Central memory CD8-positive, alpha-beta T cell (primary cell): Measurements from ENCODE around the gene PYCR2.
"Not testable (repeated sequence)": the region's sequence is repeated elsewhere in the genome, so short reads cannot be mapped to it uniquely, and the experiment has no call there.

ENCODE experiments used
- ATAC-seq: fragments of 150-1000 bp; cut with Tn5 transposase; replicated peaks from 2 replicates; pipeline ENCODE4 v1.10.0; 2022; ENCODE audit warnings: mild to moderate bottlenecking, moderate FRiP score, moderate number of reproducible peaks; ENCODE audit not compliant: poor library complexity, severe bottlenecking; ENCODE audit errors: extremely low read depth
- DNase-seq, 2 donors: peaks; one replicate each; pipeline ENCODE4 v3.0.0; 2021; ENCODE audit warnings: low spot score in 2 of 2
- H3K27ac Mint-ChIP-seq: one replicate; pipeline ENCODE4 v1.8.0; 2022; ENCODE audit warnings: low read depth, mild to moderate bottlenecking, moderate library complexity, mixed read lengths
- H3K27me3 Mint-ChIP-seq: one replicate; pipeline ENCODE4 v1.8.0; 2022; ENCODE audit warnings: mixed read lengths
- H3K36me3 Mint-ChIP-seq: one replicate; pipeline ENCODE4 v1.8.0; 2022; ENCODE audit warnings: mild to moderate bottlenecking, moderate library complexity, mixed read lengths; ENCODE audit not compliant: insufficient read depth
- H3K4me1 Mint-ChIP-seq: one replicate; pipeline ENCODE4 v1.8.0; 2022; ENCODE audit warnings: mixed read lengths
- H3K4me3 Mint-ChIP-seq: one replicate; pipeline ENCODE4 v1.8.0; 2022; ENCODE audit warnings: mild to moderate bottlenecking, moderate library complexity, mixed read lengths
- H3K9me3 Mint-ChIP-seq: one replicate; pipeline ENCODE4 v1.8.0; 2022; ENCODE audit warnings: mixed read lengths

The PYCR2 gene

GRCh38 chr1:225923692-225924555, at the start of gene PYCR2:
TSS of gene PYCR2 (minus strand) at chr1:225924250. CDS start at chr1:225924110, 140 bp downstream.
- DNase-seq (peak; percentile 90 to 93), ATAC-seq (peak; percentile 100)
- H3K4me1 Mint-ChIP-seq: peaks cover 29% of the 10 kb centered on the region
- peaks cover 15% of the 10 kb centered on the region for H3K36me3 Mint-ChIP-seq
- no peaks in the 10 kb centered on the region for H3K27me3 Mint-ChIP-seq
- no peaks in the 10 kb centered on the region for H3K9me3 Mint-ChIP-seq
- peak within 1 kb of the TSS; percentile 88 for H3K27ac Mint-ChIP-seq
- peak within 1 kb of the TSS; percentile 97 for H3K4me3 Mint-ChIP-seq

GRCh38 chr1:225973158-225973557, 49.1 kb upstream of the PYCR2 start:
- Mint-ChIP-seq H3K4me3 (no peak overlapping the region), H3K27ac (no peak overlapping the region), H3K27me3 (no peaks in the 10 kb centered on the region), H3K9me3 (no peaks in the 10 kb centered on the region), H3K4me1 (no peaks in the 10 kb centered on the region), H3K36me3 (peaks cover 12% of the 10 kb centered on the region)
- ATAC-seq (no peak), DNase-seq (no peak)

GRCh38 chr1:225972344-225973152, 48.5 kb upstream of the PYCR2 start:
- no peaks in the 10 kb centered on the region for H3K9me3 Mint-ChIP-seq
- no peak overlapping the region for H3K27ac Mint-ChIP-seq
- no peaks in the 10 kb centered on the region for H3K4me1 Mint-ChIP-seq
- H3K27me3 Mint-ChIP-seq: no peaks in the 10 kb centered on the region
- ATAC-seq (no peak), DNase-seq (no peak)
- peaks cover 9% of the 10 kb centered on the region for H3K36me3 Mint-ChIP-seq
- H3K4me3 Mint-ChIP-seq: no peak overlapping the region

- H3K27me3 Mint-ChIP-seq, ATAC-seq, H3K4me1 Mint-ChIP-seq, H3K36me3 Mint-ChIP-seq, DNase-seq, H3K4me3 Mint-ChIP-seq, H3K27ac Mint-ChIP-seq, H3K9me3 Mint-ChIP-seq: not testable (repeated sequence)
These were observed 46.6 kb upstream of the PYCR2 start for GRCh38 chr1:225970592-225971157.

- not testable (repeated sequence) for H3K36me3 Mint-ChIP-seq, H3K27me3 Mint-ChIP-seq, H3K4me3 Mint-ChIP-seq, ATAC-seq, DNase-seq, H3K9me3 Mint-ChIP-seq, H3K4me1 Mint-ChIP-seq, H3K27ac Mint-ChIP-seq
These were observed 45.7 kb upstream of the PYCR2 start for GRCh38 chr1:225969751-225970150.

- Mint-ChIP-seq H3K4me1 (peaks cover 5% of the 10 kb centered on the region), H3K4me3 (no peak overlapping the region), H3K36me3 (peaks cover 1% of the 10 kb centered on the region), H3K9me3 (no peaks in the 10 kb centered on the region), H3K27me3 (no peaks in the 10 kb centered on the region), H3K27ac (no peak overlapping the region)
- ATAC-seq (no peak), DNase-seq (no peak)
These were observed 41.2 kb upstream of the PYCR2 start for GRCh38 chr1:225965231-225965630.

GRCh38 chr1:225963735-225964530, 39.9 kb upstream of the PYCR2 start:
- peaks cover 5% of the 10 kb centered on the region for H3K4me1 Mint-ChIP-seq
- H3K27ac Mint-ChIP-seq: no peak overlapping the region
- no peak for DNase-seq
- H3K27me3 Mint-ChIP-seq: no peaks in the 10 kb centered on the region
- no peak for ATAC-seq
- H3K36me3 Mint-ChIP-seq: no peaks in the 10 kb centered on the region
- H3K9me3 Mint-ChIP-seq: no peaks in the 10 kb centered on the region
- H3K4me3 Mint-ChIP-seq: no peak overlapping the region

GRCh38 chr1:225962440-225962975, 38.5 kb upstream of the PYCR2 start:
- peaks cover 5% of the 10 kb centered on the region for H3K4me1 Mint-ChIP-seq
- DNase-seq (peak; percentile 22 to 55), ATAC-seq (no peak)
- no peak overlapping the region for H3K27ac Mint-ChIP-seq
- no peak overlapping the region for H3K4me3 Mint-ChIP-seq
- H3K36me3 Mint-ChIP-seq: no peaks in the 10 kb centered on the region
- no peaks in the 10 kb centered on the region for H3K9me3 Mint-ChIP-seq
- H3K27me3 Mint-ChIP-seq: no peaks in the 10 kb centered on the region

GRCh38 chr1:225961659-225962439, 37.8 kb upstream of the PYCR2 start:
- H3K27ac Mint-ChIP-seq: no peak overlapping the region
- no peaks in the 10 kb centered on the region for H3K9me3 Mint-ChIP-seq
- H3K27me3 Mint-ChIP-seq: no peaks in the 10 kb centered on the region
- no peak for DNase-seq
- no peak for ATAC-seq
- H3K4me1 Mint-ChIP-seq: peaks cover 5% of the 10 kb centered on the region
- no peaks in the 10 kb centered on the region for H3K36me3 Mint-ChIP-seq
- no peak overlapping the region for H3K4me3 Mint-ChIP-seq

- Mint-ChIP-seq H3K36me3 (no peaks in the 10 kb centered on the region), H3K4me3 (no peak overlapping the region), H3K9me3 (no peaks in the 10 kb centered on the region), H3K4me1 (peaks cover 5% of the 10 kb centered on the region), H3K27me3 (peaks cover 18% of the 10 kb centered on the region), H3K27ac (no peak overlapping the region)
- ATAC-seq (no peak), DNase-seq (no peak)
These were observed 34.0 kb upstream of the PYCR2 start for GRCh38 chr1:225958041-225958440.

GRCh38 chr1:225954753-225955152, 30.7 kb upstream of the PYCR2 start:
- no peak overlapping the region for H3K27ac Mint-ChIP-seq
- DNase-seq (no peak), ATAC-seq (no peak)
- H3K4me3 Mint-ChIP-seq: no peak overlapping the region
- peaks cover 2% of the 10 kb centered on the region for H3K36me3 Mint-ChIP-seq
- H3K9me3 Mint-ChIP-seq: no peaks in the 10 kb centered on the region
- no peaks in the 10 kb centered on the region for H3K4me1 Mint-ChIP-seq
- peaks cover 34% of the 10 kb centered on the region for H3K27me3 Mint-ChIP-seq
